Endothelial cell of umbilical vein (primary cell): ENCODE measurements around the gene NAV2. TPM values are rescaled to one million over a fixed set of nuclear protein-coding genes. Genes with fewer than 3 reads are reported as not detected.

Source experiments
- BruUV-seq: library from RNA; stranded (reverse); fragments of 400-500 nt; replicated peaks from 2 replicates; lab custom pipeline; 2021; lab: Mats Ljungman, UMichigan
- CTCF ChIA-PET: fragments of 300-600, 350-600 bp; sonication (Branson Sonifier 250); formaldehyde crosslinking; loops from one replicate; lab custom pipeline; 2021; ENCODE audit warnings: antibody characterized with exemption, inconsistent platforms; lab: Charles Lee
- POLR2A ChIA-PET: fragments of 300-600, 350-600 bp; sonication (Branson Sonifier 250); formaldehyde crosslinking; loops from one replicate; lab custom pipeline; 2021; ENCODE audit warnings: antibody characterized with exemption, inconsistent platforms; lab: Charles Lee
- DNase-seq: peaks from one replicate; pipeline ENCODE4 v3.0.0-alpha.2; 2011; ENCODE audit warnings: low read depth, low spot score
- FAIRE-seq: peaks from 2 replicates; lab custom pipeline; 2011; peaks lifted over from hg19 to GRCh38; lab: Jason Lieb, UNC
- H2AFZ ChIP-seq: 2 replicates; pipeline ENCODE4 v1.6.0; 2012; ENCODE audit warnings: low read depth, low read length, control low read depth, inconsistent platforms
- H3K27ac ChIP-seq: 2 replicates; pipeline ENCODE4 v1.5.1; 2011; ENCODE audit warnings: low read depth, mild to moderate bottlenecking, control low read depth, low read length, moderate library complexity; ENCODE audit not compliant: insufficient read depth
- H3K27me3 ChIP-seq, 2 experiments: 2 replicates each; pipeline versions ENCODE4 v1.6.0 to v1.6.1; 2011; ENCODE audit warnings: low read length in 2 of 2, mixed read lengths in 1 of 2; ENCODE audit not compliant: control insufficient read depth in 2 of 2, insufficient read depth in 2 of 2
- H3K36me3 ChIP-seq, 2 experiments: 2 replicates in 1 of 2; 3 replicates in 1 of 2; pipeline ENCODE4 v1.5.1; 2011; ENCODE audit warnings: low read length in 2 of 2, mild to moderate bottlenecking in 1 of 2, moderate library complexity in 1 of 2; ENCODE audit not compliant: control insufficient read depth in 2 of 2, insufficient read depth in 2 of 2; ENCODE audit errors: extremely low read depth in 1 of 2
- H3K4me1 ChIP-seq: 3 replicates; pipeline ENCODE4 v1.5.1; 2011; ENCODE audit warnings: mild to moderate bottlenecking, low read length; ENCODE audit not compliant: control insufficient read depth, insufficient read depth; ENCODE audit errors: extremely low read depth
- H3K4me2 ChIP-seq: 2 replicates; pipeline ENCODE4 v1.6.1; 2011; ENCODE audit warnings: low read length, control low read depth, mixed read lengths; ENCODE audit not compliant: insufficient read depth
- H3K4me3 ChIP-seq, 3 experiments: fragments of 200-600 bp in 1 of 3; sonication (generic), shearing (Covaris generic) in 1 of 3; replicated peaks in 1 of 3; 2 replicates each; pipeline ENCODE4 v1.5.1; 2011 to 2016; ENCODE audit warnings: control low read depth in 3 of 3, low read length in 3 of 3, mild to moderate bottlenecking in 2 of 3, inconsistent platforms in 1 of 3, low read depth in 1 of 3, moderate library complexity in 1 of 3; ENCODE audit not compliant: insufficient read depth in 1 of 3
- H3K79me2 ChIP-seq: 2 replicates; pipeline ENCODE4 v1.6.0; 2012; ENCODE audit warnings: low read length, inconsistent platforms; ENCODE audit not compliant: control insufficient read depth, insufficient read depth
- H3K9ac ChIP-seq: replicated peaks from 2 replicates; pipeline ENCODE3; 2011; ENCODE audit warnings: low read length, control low read depth; ENCODE audit not compliant: insufficient read depth; ENCODE audit errors: extremely low read depth
- H3K9me1 ChIP-seq: replicated peaks from 3 replicates; pipeline ENCODE4 v1.6.0; 2011; ENCODE audit warnings: mild to moderate bottlenecking, low read length; ENCODE audit not compliant: control insufficient read depth, insufficient read depth; ENCODE audit errors: extremely low read depth
- H3K9me3 ChIP-seq: replicated peaks from 2 replicates; pipeline ENCODE4 v1.5.1; 2012; ENCODE audit warnings: low read length, inconsistent platforms; ENCODE audit not compliant: control insufficient read depth, insufficient read depth
- H4K20me1 ChIP-seq: replicated peaks from 2 replicates; pipeline ENCODE3; 2011; ENCODE audit warnings: mild to moderate bottlenecking, low read length; ENCODE audit not compliant: control insufficient read depth, insufficient read depth; ENCODE audit errors: extremely low read depth
- CTCF ChIP-seq, 2 donors: IDR thresholded peaks; 1 replicate in 1 of 2; 2 replicates in 1 of 2; pipeline ENCODE4 v1.5.1; 2011; ENCODE audit warnings: low read length in 2 of 2, mild to moderate bottlenecking in 2 of 2, moderate library complexity in 2 of 2, control low read depth in 1 of 2, inconsistent platforms in 1 of 2, low read depth in 1 of 2; ENCODE audit not compliant: insufficient read depth in 1 of 2; ENCODE audit errors: extremely low read depth in 1 of 2
- FOS ChIP-seq: IDR thresholded peaks from 2 replicates; pipeline ENCODE4 v1.6.1; 2011; ENCODE audit warnings: mild to moderate bottlenecking, low read length, moderate library complexity, borderline replicate concordance; ENCODE audit not compliant: insufficient read depth
- GATA2 ChIP-seq: IDR thresholded peaks from 2 replicates; pipeline ENCODE4 v1.7.0; 2011; ENCODE audit warnings: low read depth, mild to moderate bottlenecking, moderate library complexity, mixed read lengths, low read length; ENCODE audit not compliant: insufficient read length, insufficient read depth
- JUN ChIP-seq: IDR thresholded peaks from 2 replicates; pipeline ENCODE4 v1.6.1; 2011; ENCODE audit warnings: borderline replicate concordance, low read depth; ENCODE audit not compliant: insufficient read length, insufficient read depth
- POLR2AphosphoS5 ChIP-seq: IDR thresholded peaks from 2 replicates; pipeline ENCODE4 v1.6.1; 2012; ENCODE audit warnings: low read depth, mild to moderate bottlenecking, control low read depth, low read length, moderate library complexity; ENCODE audit not compliant: insufficient read depth
- dilution Hi-C: fragments of 300-500 bp; cut with MboI; formaldehyde crosslinking; loops from one replicate; pipeline ENCODE4 v1.15.0; 2019; ENCODE audit warnings: low sequenced_read_pairs; ENCODE audit not compliant: extremely low pct_ligation_motif_present
- intact Hi-C: fragments of 100-400 bp; cut with micrococcal nuclease; formaldehyde crosslinking; loops from one replicate; pipeline ENCODE4 v1.10.0; 2022
- polyA plus RNA-seq, 4 experiments: library from polyadenylated mRNA; depleted of rRNA in 3 of 4; stranded (reverse) in 3 of 4; unstranded in 1 of 4; fragments of >200 nt; gene quantifications; 2 replicates each; pipeline versions ENCODE4 v1.2.1 to v1.2.3, GENCODE V29; 2011 to 2012; ENCODE audit warnings: missing spikeins in 1 of 4
- total RNA-seq: library from RNA; stranded (reverse); gene quantifications from 2 replicates; pipeline ENCODE4 v1.2.3, GENCODE V29; 2021

NAV2 gene
- total and polyA plus RNA-seq, 2 donors (not counting 3 experiments of a cell fraction or from before 2014, with no cell fraction given), result 10.9 to 68.0 TPM

GRCh38 chr11:20022363-20023081 lies 309.9 kb downstream of the NAV2 start:
- ChIA-PET POLR2A (interaction anchor here (0.6 to 0.9 kb wide), 2 partner anchors 9 to 90 kb away, joined by 3 read pairs; no protein-coding TSS in a partner anchor), CTCF (interaction anchor here (0.8 to 2.6 kb wide), 11 partner anchors 10 to 90 kb away, joined by 3 to 11 read pairs (median 4); no protein-coding TSS in a partner anchor)
- FAIRE-seq, result peak; percentile 85
- no peaks in the 10 kb centered on the region for H4K20me1 ChIP-seq
- H3K79me2 ChIP-seq, result peaks cover 7% of the 10 kb centered on the region
- dilution Hi-C loops (no loop called here), intact Hi-C loops (loop anchor here (1.0 to 5.0 kb wide), 4 partner anchors 43 to 650 kb away; no protein-coding TSS in a partner anchor)
- peak overlapping the region; percentile 88 for H3K27ac ChIP-seq
- no peak overlapping the region for H2AFZ ChIP-seq
- peak overlapping the region; percentile 84 for H3K4me2 ChIP-seq
- TF ChIP-seq GATA2 (peak; percentile 65), CTCF (IDR thresholded peaks at IDR 0.05; ENCODE audit: extremely low read depth in 1 of 2, insufficient read depth in 1 of 2, low read depth in 1 of 2, low read length in 2 of 2) (no peak), FOS (peak; percentile 28), JUN (peak; percentile 83), POLR2AphosphoS5 (peak; percentile 50)
- H3K9me1 ChIP-seq, result no peaks in the 10 kb centered on the region
- no peaks in the 10 kb centered on the region for H3K36me3 ChIP-seq
- peak overlapping the region in 1 of 3 experiments; percentile 13 for H3K4me3 ChIP-seq
- no peaks in the 10 kb centered on the region for H3K9me3 ChIP-seq
- H3K9ac ChIP-seq, result peak overlapping the region; percentile 62
- BruUV-seq, result TSS peak; percentile 85
- DNase-seq, result peak; percentile 90
- no peaks in the 10 kb centered on the region for H3K27me3 ChIP-seq
- peaks cover 25% of the 10 kb centered on the region for H3K4me1 ChIP-seq
